Measurements from ENCODE around the gene PPP1R11. TPM values are rescaled to one million over a fixed set of nuclear protein-coding genes. Genes with fewer than 3 reads are reported as not detected.
"Not testable (repeated sequence)": the region's sequence is repeated elsewhere in the genome, so short reads cannot be mapped to it uniquely, and the experiment has no call there.

Gene PPP1R11
- total and polyA plus RNA-seq, 2 experiments from 2014 or later = 19.6 to 26.6 TPM

DNA sequence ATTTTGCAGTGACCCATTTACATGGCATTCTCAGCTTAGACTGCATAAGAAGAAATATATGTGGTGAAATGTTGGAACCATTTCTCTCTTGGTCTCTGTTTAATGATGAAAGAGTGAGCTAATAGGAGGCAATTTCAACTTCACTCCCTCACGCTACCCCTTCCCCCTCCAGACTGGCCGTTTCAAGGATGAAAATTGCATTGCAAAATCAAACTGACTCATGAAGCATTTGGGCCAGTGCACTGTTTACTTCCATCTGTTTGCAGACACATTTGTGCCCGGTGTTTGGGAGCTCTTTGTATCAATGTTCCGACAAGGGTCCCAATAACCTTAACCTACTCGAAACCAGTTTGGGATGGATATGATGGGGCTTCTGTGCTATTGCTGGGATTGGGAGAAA is 33.6 kb upstream of the PPP1R11 start:
- H3K27me3 Mint-ChIP-seq (ENCODE audit: insufficient read depth, low read depth, poor library complexity); H3K36me3 ChIP-seq (ENCODE audit: insufficient read depth); H3F3A ChIP-seq (replicated peaks; ENCODE audit: low read depth); H3K9me3 Mint-ChIP-seq; H3K27ac ChIP-seq (ENCODE audit: low read depth); H4K20me1 ChIP-seq (replicated peaks; ENCODE audit: insufficient read depth); H3K4me3 ChIP-seq; H2AFZ ChIP-seq; H3K27ac Mint-ChIP-seq; H3K79me2 ChIP-seq (replicated peaks; ENCODE audit: insufficient read depth); H3K4me1 ChIP-seq (ENCODE audit: insufficient read depth); H3K4me3 Mint-ChIP-seq; H3K36me3 Mint-ChIP-seq (ENCODE audit: low read depth); DNase-seq (ENCODE audit: low spot score); H3K4me1 Mint-ChIP-seq; H3K27me3 ChIP-seq (ENCODE audit: insufficient read depth); ATAC-seq; H3K9me2 ChIP-seq (ENCODE audit: insufficient read depth); H3K4me2 ChIP-seq: not testable (repeated sequence)

DNA sequence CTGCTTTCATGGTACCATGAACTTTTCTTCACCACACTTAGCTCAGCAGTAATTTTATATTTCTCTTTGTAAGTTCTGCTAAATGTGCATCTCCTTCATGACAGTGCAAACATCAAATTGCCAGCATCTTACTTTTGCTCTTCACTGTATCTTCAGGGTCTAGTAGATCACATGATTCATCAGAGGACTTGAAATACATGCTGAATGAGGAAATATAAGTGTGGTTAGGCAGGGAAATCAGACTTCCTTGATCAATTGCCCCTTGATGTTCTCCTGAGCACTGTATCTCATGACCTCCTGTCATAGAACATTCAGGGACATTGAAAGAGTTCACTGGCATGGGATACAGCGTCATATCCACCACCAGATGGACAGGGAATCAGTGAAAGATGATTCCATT is 31.2 kb upstream of the PPP1R11 start:
- H3K27ac ChIP-seq (ENCODE audit: low read depth) = no peak overlapping the region
- no peaks in the 10 kb centered on the region for H3K4me1 ChIP-seq (ENCODE audit: insufficient read depth)
- no peaks in the 10 kb centered on the region for H3K4me1 Mint-ChIP-seq
- no peaks in the 10 kb centered on the region for H3K27me3 ChIP-seq (ENCODE audit: insufficient read depth)
- no peaks in the 10 kb centered on the region for H3F3A ChIP-seq (replicated peaks; ENCODE audit: low read depth)
- no peak for TF ChIP-seq REST (IDR thresholded peaks at IDR 0.05; ENCODE audit: unreplicated experiment)
- no peak for TF ChIP-seq ETS1 (IDR thresholded peaks at IDR 0.05)
- no peak for TF ChIP-seq EZH2phosphoT487 (IDR thresholded peaks at IDR 0.05; ENCODE audit: unreplicated experiment)
- H4K20me1 ChIP-seq (replicated peaks; ENCODE audit: insufficient read depth) = no peaks in the 10 kb centered on the region; the same call in 1 of the 2 replicates
- no peak overlapping the region for H2AFZ ChIP-seq
- no peaks in the 10 kb centered on the region for H3K9me3 Mint-ChIP-seq
- H3K27me3 Mint-ChIP-seq (ENCODE audit: insufficient read depth, low read depth, poor library complexity) = no peaks in the 10 kb centered on the region
- no peak for DNase-seq (ENCODE audit: low spot score)
- H3K9me2 ChIP-seq (ENCODE audit: insufficient read depth) = no peaks in the 10 kb centered on the region
- H3K36me3 ChIP-seq (ENCODE audit: insufficient read depth) = no peaks in the 10 kb centered on the region
- H3K4me2 ChIP-seq = no peak overlapping the region
- ATAC-seq = no peak
- H3K4me3 Mint-ChIP-seq = no peak overlapping the region
- H3K36me3 Mint-ChIP-seq (ENCODE audit: low read depth) = no peaks in the 10 kb centered on the region
- no peak overlapping the region for H3K27ac Mint-ChIP-seq
- H3K79me2 ChIP-seq (replicated peaks; ENCODE audit: insufficient read depth) = no peaks in the 10 kb centered on the region
- no peak overlapping the region for H3K4me3 ChIP-seq

- Mint-ChIP-seq H3K36me3 (ENCODE audit: low read depth) (no peaks in the 10 kb centered on the region), H3K4me3 (no peak overlapping the region), H3K27ac (no peak overlapping the region), H3K27me3 (ENCODE audit: insufficient read depth, low read depth, poor library complexity) (no peaks in the 10 kb centered on the region), H3K9me3 (no peaks in the 10 kb centered on the region), H3K4me1 (no peaks in the 10 kb centered on the region)
- Histone ChIP-seq H2AFZ (no peak overlapping the region), H3K27ac (ENCODE audit: low read depth) (no peak overlapping the region), H3F3A (replicated peaks; ENCODE audit: low read depth) (no peaks in the 10 kb centered on the region), H3K27me3 (ENCODE audit: insufficient read depth) (no peaks in the 10 kb centered on the region), H3K36me3 (ENCODE audit: insufficient read depth) (no peaks in the 10 kb centered on the region), H3K9me2 (ENCODE audit: insufficient read depth) (no peaks in the 10 kb centered on the region), H3K4me3 (no peak overlapping the region), H3K79me2 (replicated peaks; ENCODE audit: insufficient read depth) (no peaks in the 10 kb centered on the region), H4K20me1 (replicated peaks; ENCODE audit: insufficient read depth) (no peaks in the 10 kb centered on the region; the same call in 1 of the 2 replicates), H3K4me2 (no peak overlapping the region), H3K4me1 (ENCODE audit: insufficient read depth) (no peaks in the 10 kb centered on the region)
- ATAC-seq (peak; percentile 45; the same call in 1 of the 3 replicates), DNase-seq (ENCODE audit: low spot score) (peak; percentile 39)
- TF ChIP-seq POLR2AphosphoS5 (IDR thresholded peaks at IDR 0.05; ENCODE audit: low read depth) (no peak), ZNF114 (CRISPR knock-in tag; IDR thresholded peaks at IDR 0.05) (no peak), CREB1 (CRISPR knock-in tag; IDR thresholded peaks at IDR 0.05; ENCODE audit: low read depth) (no peak), REST (IDR thresholded peaks at IDR 0.05; ENCODE audit: unreplicated experiment) (no peak), JUNB (IDR thresholded peaks at IDR 0.05; ENCODE audit: unreplicated experiment) (no peak)
- TF ChIP-seq, protein P1, sequence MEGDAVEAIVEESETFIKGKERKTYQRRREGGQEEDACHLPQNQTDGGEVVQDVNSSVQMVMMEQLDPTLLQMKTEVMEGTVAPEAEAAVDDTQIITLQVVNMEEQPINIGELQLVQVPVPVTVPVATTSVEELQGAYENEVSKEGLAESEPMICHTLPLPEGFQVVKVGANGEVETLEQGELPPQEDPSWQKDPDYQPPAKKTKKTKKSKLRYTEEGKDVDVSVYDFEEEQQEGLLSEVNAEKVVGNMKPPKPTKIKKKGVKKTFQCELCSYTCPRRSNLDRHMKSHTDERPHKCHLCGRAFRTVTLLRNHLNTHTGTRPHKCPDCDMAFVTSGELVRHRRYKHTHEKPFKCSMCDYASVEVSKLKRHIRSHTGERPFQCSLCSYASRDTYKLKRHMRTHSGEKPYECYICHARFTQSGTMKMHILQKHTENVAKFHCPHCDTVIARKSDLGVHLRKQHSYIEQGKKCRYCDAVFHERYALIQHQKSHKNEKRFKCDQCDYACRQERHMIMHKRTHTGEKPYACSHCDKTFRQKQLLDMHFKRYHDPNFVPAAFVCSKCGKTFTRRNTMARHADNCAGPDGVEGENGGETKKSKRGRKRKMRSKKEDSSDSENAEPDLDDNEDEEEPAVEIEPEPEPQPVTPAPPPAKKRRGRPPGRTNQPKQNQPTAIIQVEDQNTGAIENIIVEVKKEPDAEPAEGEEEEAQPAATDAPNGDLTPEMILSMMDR (conservative IDR thresholded peaks at IDR 0.05; ENCODE audit: low read depth in 2 of 2) = peak; percentile 60 to 63
These were observed 29.7 kb upstream of the PPP1R11 start for GRCh38 chr6:30037182-30037788.
